Sigmoid colon (tissue), 7 donors: ENCODE results near the gene TPX2. TPM values are rescaled to one million over a fixed set of nuclear protein-coding genes. Genes with fewer than 3 reads are reported as not detected.
A peak's percentile ranks its signal among the peaks of the same experiment; 100 is the strongest.

Experiments used
- DNase-seq: peaks from one replicate; pipeline ENCODE4 v3.0.0-alpha.2; 2019
- H3K27ac ChIP-seq, 4 donors: fragments of 200-600 bp; sonication (generic); one replicate each; pipeline ENCODE4 v1.5.1; 2016 to 2019; ENCODE audit warnings: mild to moderate bottlenecking in 1 of 4
- H3K27me3 ChIP-seq, 3 donors: fragments of 200-600 bp; sonication (generic); one replicate each; pipeline ENCODE4 v1.5.1; 2019; ENCODE audit warnings: mild to moderate bottlenecking in 1 of 3
- H3K36me3 ChIP-seq, 4 donors: fragments of 200-600 bp; sonication (generic); one replicate each; pipeline ENCODE4 v1.5.1; 2016 to 2019
- H3K4me1 ChIP-seq, 4 donors: fragments of 200-600 bp; sonication (generic); one replicate each; pipeline ENCODE4 v1.5.1; 2017 to 2019
- H3K4me3 ChIP-seq, 4 donors: fragments of 200-600 bp; sonication (generic); one replicate each; pipeline ENCODE4 v1.5.1; 2017 to 2019; ENCODE audit warnings: mild to moderate bottlenecking in 2 of 4, moderate library complexity in 1 of 4
- H3K9me3 ChIP-seq, 4 donors: fragments of 200-600 bp in 3 of 4; sonication (generic) in 3 of 4; one replicate each; pipeline versions ENCODE4 v1.5.1 to v1.6.1; 2013 to 2019
- EP300 ChIP-seq, 4 donors: sonication (generic); formaldehyde crosslinking; IDR thresholded peaks; one replicate each; pipeline ENCODE4 v1.6.1; 2017; ENCODE audit warnings: antibody characterized with exemption in 4 of 4
- POLR2A ChIP-seq, 2 donors: fragments of 450-650 bp; IDR thresholded peaks; one replicate each; pipeline ENCODE4 v1.6.1; 2016; ENCODE audit warnings: antibody characterized with exemption in 2 of 2, mild to moderate bottlenecking in 2 of 2, moderate library complexity in 2 of 2
- POLR2AphosphoS5 ChIP-seq, 4 donors: sonication (generic); formaldehyde crosslinking; IDR thresholded peaks; one replicate each; pipeline ENCODE4 v1.6.1; 2017; ENCODE audit warnings: antibody characterized with exemption in 4 of 4
- WGBS, 2 donors: extraction: QIAGEN DNeasy Blood & Tissue Kit; methylation state at CpG; one replicate each; pipeline ENCODE4 v1.1.7; 2013; 5-methylcytosine and 5-hydroxymethylcytosine counted together
- intact Hi-C: fragments of 100-400 bp; cut with DNase I; formaldehyde crosslinking; loops from one replicate; pipeline ENCODE4 v1.15.1; 2023
- polyA plus RNA-seq, 3 donors: library from polyadenylated mRNA; stranded (reverse); fragments of 200-250 nt; gene quantifications; one replicate each; pipeline ENCODE4 v1.2.3, GENCODE V29; 2013
- total RNA-seq, 4 donors: library from RNA; depleted of rRNA; stranded (reverse); fragments of >200 nt; gene quantifications; one replicate each; pipeline ENCODE4 v1.1.0, GENCODE V29; 2016
- TF ChIP-seq, protein P1 (sequence below), 4 experiments: fragments of 450-650 bp in 3 of 4; fragments of 200-600 bp in 1 of 4; IDR thresholded peaks; one replicate each; pipeline ENCODE4 v1.5.1; 2016 to 2019; ENCODE audit warnings: antibody characterized with exemption in 4 of 4, mild to moderate bottlenecking in 3 of 4, moderate library complexity in 2 of 4
- donor health status: healthy with polysubstance abuse.
- donor health status: Bipolar disorder and iron deficiency.
- donor health status: healthy.

Gene TPX2
- total and polyA plus RNA-seq, 7 donors: 0.36 to 24.0 (median 2.4) TPM; not detected in 2

DNA sequence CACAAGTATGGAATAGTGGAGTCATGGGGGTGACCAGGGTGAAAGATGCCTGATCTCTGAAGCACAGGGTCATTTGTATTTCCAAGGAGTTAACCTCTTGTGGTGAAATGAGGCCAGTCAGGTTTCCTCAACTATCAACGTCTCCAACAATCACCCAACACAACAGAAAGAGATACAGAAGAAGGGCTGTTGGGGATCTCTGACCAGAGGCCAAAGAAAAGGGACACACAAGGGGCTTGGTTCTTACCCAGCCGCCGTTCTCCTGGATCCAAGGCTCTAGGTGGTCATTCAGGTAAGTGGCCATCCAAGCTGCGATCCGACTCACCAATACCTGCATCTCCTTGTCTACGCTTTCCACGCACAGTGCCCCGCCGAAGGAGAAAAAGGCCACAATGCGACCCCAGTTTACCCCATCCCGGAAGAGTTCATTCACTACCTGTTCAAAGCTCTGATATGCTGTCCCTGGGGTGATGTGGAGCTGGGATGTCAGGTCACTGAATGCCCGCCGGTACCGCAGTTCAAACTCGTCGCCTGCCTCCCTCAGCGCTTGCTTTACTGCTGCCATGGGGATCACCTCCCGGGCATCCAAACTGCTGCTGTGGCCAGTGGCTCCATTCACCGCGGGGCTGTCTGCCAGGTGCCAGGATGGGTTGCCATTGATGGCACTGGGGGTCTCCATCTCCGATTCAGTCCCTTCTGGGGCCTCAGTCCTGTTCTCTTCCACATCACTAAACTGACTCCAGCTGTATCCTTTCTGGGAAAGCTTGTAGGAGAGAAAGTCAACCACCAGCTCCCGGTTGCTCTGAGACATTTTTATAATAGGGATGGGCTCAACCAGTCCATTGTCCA is 17.5 kb upstream of the TPX2 start:
- Histone ChIP-seq H3K36me3 (peaks cover 0 to 27% (median 0%) of the 10 kb centered on the region in 4 donors), H3K4me1 (peaks cover 0 to 54% (median 52%) of the 10 kb centered on the region in 4 donors), H3K27me3 (no peaks in the 10 kb centered on the region), H3K4me3 (peak overlapping the region; percentile 59 to 83 (median 78)), H3K9me3 (no peaks in the 10 kb centered on the region), H3K27ac (peak overlapping the region; percentile 92 to 100 (median 98))
- 23 to 57% methylated on average over 22 of the region's 22 CpGs for WGBS, 2 donors
- TF ChIP-seq POLR2A (IDR thresholded peaks at IDR 0.05): peak in 1 of 2 donors; percentile 13
- TF ChIP-seq EP300 (IDR thresholded peaks at IDR 0.05): no peak
- no peak for DNase-seq
- intact Hi-C loops: loop anchor here (5.0 kb wide), 1 partner anchor 149 kb away; no protein-coding TSS in a partner anchor

DNA sequence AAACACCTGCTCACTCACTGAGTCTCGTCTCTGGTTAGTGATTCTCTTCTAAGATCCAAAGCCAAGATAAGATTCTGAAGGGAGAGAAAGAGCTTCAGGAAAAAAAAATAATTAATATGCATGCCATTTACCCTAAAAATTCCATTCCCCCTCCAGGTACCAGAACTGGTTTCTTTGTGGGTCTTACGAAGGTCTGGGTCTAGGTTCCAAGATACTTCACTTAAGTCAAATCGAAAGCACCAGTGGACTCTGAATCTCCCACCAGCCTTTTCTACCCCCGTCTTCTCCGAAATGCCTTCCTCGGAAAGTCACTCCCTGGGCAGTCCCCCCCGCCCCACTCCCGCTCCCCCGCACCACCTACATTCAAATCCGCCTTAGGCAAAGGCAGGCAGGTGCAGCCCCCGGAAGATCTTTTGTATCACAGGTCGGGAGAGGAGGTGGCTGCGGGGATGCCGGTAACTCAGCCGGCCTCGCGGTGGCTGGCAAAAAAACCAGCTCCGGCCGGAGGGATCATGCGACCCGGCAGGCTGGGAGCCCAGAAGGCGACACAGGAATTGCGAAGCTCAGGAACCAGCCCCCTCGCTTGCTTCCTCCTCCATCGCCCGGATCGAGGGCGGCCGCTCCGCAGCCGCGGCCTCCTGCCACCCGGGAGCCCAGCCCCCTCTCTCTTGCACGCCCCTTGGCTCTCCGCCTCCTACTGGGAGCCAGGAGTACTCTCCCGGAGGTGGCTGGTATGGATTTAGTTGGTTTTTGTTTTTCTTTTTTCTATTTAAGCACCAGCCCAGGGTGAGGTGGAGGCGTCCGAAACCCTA is 16.6 kb upstream of the TPX2 start, which contains the start of gene BCL2L1:
Gene BCL2L1, minus strand, starts transcription at position 612 of the 812 bp plus-strand sequence. CDS start 650 bp downstream, outside the sequence.
- Histone ChIP-seq H3K27ac (peak within 1 kb of the TSS; percentile 92 to 100 (median 98)), H3K4me3 (peak within 1 kb of the TSS; percentile 59 to 83 (median 78)), H3K36me3 (peaks cover 0 to 19% (median 0%) of the 10 kb centered on the region in 4 donors), H3K27me3 (no peaks in the 10 kb centered on the region), H3K4me1 (peaks cover 0 to 46% (median 46%) of the 10 kb centered on the region in 4 donors), H3K9me3 (no peaks in the 10 kb centered on the region)
- intact Hi-C loops: loop anchor here (1.0 to 5.0 kb wide), 2 partner anchors 61 to 150 kb away; no protein-coding TSS in a partner anchor
- peak; percentile 94 for DNase-seq
- WGBS, 2 donors: 0 to 1% methylated on average over 38 of the region's 38 CpGs
- TF ChIP-seq EP300 (IDR thresholded peaks at IDR 0.05) (no peak), POLR2AphosphoS5 (IDR thresholded peaks at IDR 0.05) (peak; percentile 66 to 80 (median 76)), POLR2A (IDR thresholded peaks at IDR 0.05) (peak; percentile 30 to 47)
- TF ChIP-seq, protein P1, sequence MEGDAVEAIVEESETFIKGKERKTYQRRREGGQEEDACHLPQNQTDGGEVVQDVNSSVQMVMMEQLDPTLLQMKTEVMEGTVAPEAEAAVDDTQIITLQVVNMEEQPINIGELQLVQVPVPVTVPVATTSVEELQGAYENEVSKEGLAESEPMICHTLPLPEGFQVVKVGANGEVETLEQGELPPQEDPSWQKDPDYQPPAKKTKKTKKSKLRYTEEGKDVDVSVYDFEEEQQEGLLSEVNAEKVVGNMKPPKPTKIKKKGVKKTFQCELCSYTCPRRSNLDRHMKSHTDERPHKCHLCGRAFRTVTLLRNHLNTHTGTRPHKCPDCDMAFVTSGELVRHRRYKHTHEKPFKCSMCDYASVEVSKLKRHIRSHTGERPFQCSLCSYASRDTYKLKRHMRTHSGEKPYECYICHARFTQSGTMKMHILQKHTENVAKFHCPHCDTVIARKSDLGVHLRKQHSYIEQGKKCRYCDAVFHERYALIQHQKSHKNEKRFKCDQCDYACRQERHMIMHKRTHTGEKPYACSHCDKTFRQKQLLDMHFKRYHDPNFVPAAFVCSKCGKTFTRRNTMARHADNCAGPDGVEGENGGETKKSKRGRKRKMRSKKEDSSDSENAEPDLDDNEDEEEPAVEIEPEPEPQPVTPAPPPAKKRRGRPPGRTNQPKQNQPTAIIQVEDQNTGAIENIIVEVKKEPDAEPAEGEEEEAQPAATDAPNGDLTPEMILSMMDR (IDR thresholded peaks at IDR 0.05): peak; percentile 66 to 89 (median 81)

DNA sequence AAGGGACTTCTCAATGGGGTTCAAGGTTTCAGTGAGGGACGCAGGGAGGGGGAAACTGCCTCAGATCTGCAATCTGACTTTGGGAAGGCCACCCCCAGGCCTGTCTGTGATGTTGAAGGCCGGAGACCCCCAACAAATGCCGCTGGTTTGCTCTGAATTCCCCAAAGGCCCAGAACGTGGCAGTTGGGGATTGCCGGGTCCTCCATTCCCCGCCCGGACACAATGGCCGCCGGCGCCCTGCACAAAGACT is 16.1 kb upstream of the TPX2 start:
- no peak for TF ChIP-seq POLR2A (IDR thresholded peaks at IDR 0.05)
- TF ChIP-seq, protein P1 (IDR thresholded peaks at IDR 0.05): peak in 1 of 4 experiments; percentile 22
- 1% methylated on average over 10 of the region's 10 CpGs for WGBS, 2 donors
- Histone ChIP-seq H3K4me3 (peak overlapping the region; percentile 59 to 83 (median 78)), H3K27ac (peak overlapping the region; percentile 92 to 100 (median 98)), H3K27me3 (no peaks in the 10 kb centered on the region), H3K9me3 (no peaks in the 10 kb centered on the region), H3K4me1 (peaks cover 0 to 41% (median 40%) of the 10 kb centered on the region in 4 donors), H3K36me3 (peaks cover 0 to 14% (median 0%) of the 10 kb centered on the region in 4 donors)
- intact Hi-C loops: loop anchor here (1.0 to 5.0 kb wide), 2 partner anchors 62 to 151 kb away; no protein-coding TSS in a partner anchor
- no peak for DNase-seq

DNA sequence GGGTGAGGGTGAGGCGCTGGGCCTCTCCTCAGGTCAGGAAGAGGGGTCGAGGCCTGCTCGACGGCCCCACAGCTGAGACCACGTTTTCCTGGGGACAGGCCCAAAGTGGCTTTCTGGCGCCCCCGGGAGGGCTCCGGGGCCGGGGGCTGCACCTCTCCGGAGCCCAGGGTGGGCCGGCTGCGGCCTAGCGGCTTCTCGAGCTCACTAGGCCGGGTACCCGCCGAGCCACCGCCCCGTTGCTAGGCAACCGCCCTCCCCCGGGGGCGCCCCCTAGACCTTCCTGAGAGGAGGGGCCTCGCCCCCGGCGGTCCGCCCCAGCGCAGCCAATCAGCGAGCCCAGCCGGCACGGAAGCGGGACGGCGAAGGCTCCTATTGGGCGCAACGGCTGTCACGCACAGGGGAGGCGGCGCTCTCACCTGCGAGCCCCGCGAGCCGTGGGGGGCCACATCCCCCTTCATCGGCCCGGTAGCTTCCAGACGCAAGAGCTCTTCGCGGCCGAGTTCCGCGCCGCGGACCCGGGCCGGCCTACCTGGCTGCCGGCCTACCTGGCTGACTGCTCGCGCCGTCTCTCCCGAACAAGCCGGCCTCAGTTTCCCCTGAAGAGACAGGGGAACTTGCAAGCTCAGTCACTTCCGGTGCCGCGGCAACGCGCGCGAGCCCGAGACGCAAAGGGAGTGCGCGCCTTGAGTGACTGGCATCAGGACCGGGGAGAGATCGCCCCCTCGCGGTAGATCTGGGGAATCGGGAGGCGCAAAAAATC is 15.6 kb upstream of the TPX2 start:
- Histone ChIP-seq H3K4me1 (peaks cover 0 to 36% (median 36%) of the 10 kb centered on the region in 4 donors), H3K27me3 (no peaks in the 10 kb centered on the region), H3K36me3 (peaks cover 0 to 11% (median 0%) of the 10 kb centered on the region in 4 donors), H3K9me3 (no peaks in the 10 kb centered on the region), H3K27ac (peak overlapping the region; percentile 92 to 100 (median 98)), H3K4me3 (peak overlapping the region; percentile 59 to 83 (median 78))
- WGBS, 2 donors: 0% methylated on average over 77 of the region's 77 CpGs
- DNase-seq: peak; percentile 99
- intact Hi-C loops: loop anchor here (1.0 to 5.0 kb wide), 2 partner anchors 62 to 151 kb away; no protein-coding TSS in a partner anchor
- TF ChIP-seq, protein P1 (IDR thresholded peaks at IDR 0.05): peak; percentile 91 to 99 (median 94)
- no peak for TF ChIP-seq EP300 (IDR thresholded peaks at IDR 0.05)
- TF ChIP-seq POLR2AphosphoS5 (IDR thresholded peaks at IDR 0.05): peak; percentile 63 to 84 (median 72)
- TF ChIP-seq POLR2A (IDR thresholded peaks at IDR 0.05): peak; percentile 57 to 68
